ENCODE data around the gene TEX14. TPM values are rescaled to one million over a fixed set of nuclear protein-coding genes. Genes with fewer than 3 reads are reported as not detected.

The TEX14 gene
- polyA plus RNA-seq, 2 donors = 0.02 to 0.05 TPM

DNA sequence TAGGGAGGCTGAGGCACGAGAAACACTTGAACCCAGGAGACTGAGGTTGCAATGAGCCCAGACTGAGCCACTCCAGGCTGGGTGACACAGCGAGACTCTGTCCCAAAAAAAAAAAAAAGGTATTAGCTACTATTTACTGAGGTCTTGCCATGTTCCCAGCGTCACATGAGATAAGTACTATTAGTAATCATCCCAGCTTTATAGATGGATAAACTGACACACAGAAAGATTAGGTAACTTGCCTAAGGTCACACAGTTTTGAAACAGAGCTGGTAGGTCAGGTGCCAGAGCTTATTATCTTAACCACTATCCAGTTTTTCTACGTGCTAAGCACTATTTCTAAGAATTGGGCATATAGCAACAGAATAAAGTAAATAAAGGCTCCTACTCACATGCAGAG, 51.6 kb downstream of the TEX14 start:
- H3K9me3 ChIP-seq (ENCODE audit: control insufficient read depth in 2 of 2, insufficient read depth in 1 of 2, low read depth in 1 of 2, low read length in 1 of 2) = no peaks in the 10 kb centered on the region
- no peaks in the 10 kb centered on the region for H3K4me1 ChIP-seq (ENCODE audit: control insufficient read depth in 2 of 2, insufficient read depth in 2 of 2, low read length in 1 of 2)
- whole genome bisulfite sequencing, 2 donors = 58 to 60% methylated on average over 4 of the region's 4 CpGs
- H3K27ac ChIP-seq (ENCODE audit: low read depth in 2 of 2, low read length in 1 of 2) = no peak overlapping the region
- H3K27me3 ChIP-seq (ENCODE audit: control insufficient read depth in 1 of 2, insufficient read depth in 2 of 2, low read length in 2 of 2) = no peaks in the 10 kb centered on the region
- no peaks in the 10 kb centered on the region for H3K36me3 ChIP-seq (ENCODE audit: control insufficient read depth in 2 of 2, insufficient read depth in 2 of 2, low read length in 1 of 2)
- no peak overlapping the region for H3K4me3 ChIP-seq (ENCODE audit: low read depth in 1 of 2, low read length in 2 of 2)

DNA sequence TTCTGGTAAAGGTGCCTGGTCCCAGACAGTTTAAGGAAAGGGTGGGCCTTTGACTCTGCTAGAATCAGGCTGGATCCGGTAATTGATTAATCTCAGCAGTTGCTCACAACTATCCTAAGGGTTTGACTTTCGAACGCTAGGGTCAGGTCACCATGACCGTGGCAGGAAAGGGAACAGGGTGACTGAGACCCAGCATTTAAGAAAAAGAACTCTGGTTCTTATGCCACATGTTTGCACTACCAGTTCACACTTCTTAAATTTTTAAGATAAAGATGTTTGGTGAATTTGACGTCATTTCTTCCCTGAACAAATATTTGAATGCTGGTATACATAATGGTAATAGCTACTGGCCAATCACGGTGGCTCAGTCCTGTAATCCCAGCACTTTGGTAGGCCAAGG, 52.2 kb downstream of the TEX14 start:
- Histone ChIP-seq H3K4me3 (ENCODE audit: low read depth in 1 of 2, low read length in 2 of 2) (no peak overlapping the region), H3K4me1 (ENCODE audit: control insufficient read depth in 2 of 2, insufficient read depth in 2 of 2, low read length in 1 of 2) (no peaks in the 10 kb centered on the region), H3K27ac (ENCODE audit: low read depth in 2 of 2, low read length in 1 of 2) (no peak overlapping the region), H3K36me3 (ENCODE audit: control insufficient read depth in 2 of 2, insufficient read depth in 2 of 2, low read length in 1 of 2) (no peaks in the 10 kb centered on the region), H3K9me3 (ENCODE audit: control insufficient read depth in 2 of 2, insufficient read depth in 1 of 2, low read depth in 1 of 2, low read length in 1 of 2) (no peaks in the 10 kb centered on the region), H3K27me3 (ENCODE audit: control insufficient read depth in 1 of 2, insufficient read depth in 2 of 2, low read length in 2 of 2) (no peaks in the 10 kb centered on the region)
- 72 to 79% methylated on average over 6 of the region's 6 CpGs for WGBS, 2 donors

DNA sequence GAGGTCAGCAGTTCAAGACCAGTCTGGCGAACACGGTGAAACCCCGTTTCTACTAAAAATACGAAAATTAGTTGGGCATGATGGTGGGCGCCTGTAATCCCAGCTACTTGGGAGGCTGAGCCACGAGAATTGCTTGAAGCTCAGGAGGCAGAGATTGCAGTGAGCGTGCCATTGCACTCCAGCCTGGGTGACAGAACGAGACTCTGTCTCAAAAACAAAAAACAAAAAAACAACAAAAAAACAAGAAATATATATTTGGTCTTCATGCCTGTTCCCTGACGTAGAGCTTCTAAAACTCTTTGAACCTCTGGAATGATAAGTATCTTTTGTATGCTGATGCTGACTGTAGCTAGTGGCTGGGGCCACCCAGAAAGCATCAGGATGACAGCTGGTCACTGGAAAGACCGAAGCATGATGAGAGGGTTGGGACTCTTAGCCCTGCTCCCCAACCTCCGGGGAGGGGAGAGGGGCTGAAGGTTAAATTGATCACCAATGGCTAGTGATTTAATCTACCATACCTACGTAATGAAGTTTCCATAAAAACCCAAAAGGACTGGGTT, 54.8 kb downstream of the TEX14 start:
- WGBS, 2 donors = 77 to 84% methylated on average over 12 of the region's 12 CpGs
- no peak overlapping the region for H3K27ac ChIP-seq (ENCODE audit: low read depth in 2 of 2, low read length in 1 of 2)
- H3K4me1 ChIP-seq (ENCODE audit: control insufficient read depth in 2 of 2, insufficient read depth in 2 of 2, low read length in 1 of 2) = no peaks in the 10 kb centered on the region
- H3K27me3 ChIP-seq (ENCODE audit: control insufficient read depth in 1 of 2, insufficient read depth in 2 of 2, low read length in 2 of 2) = no peaks in the 10 kb centered on the region
- no peak overlapping the region for H3K4me3 ChIP-seq (ENCODE audit: low read depth in 1 of 2, low read length in 2 of 2)
- no peaks in the 10 kb centered on the region for H3K36me3 ChIP-seq (ENCODE audit: control insufficient read depth in 2 of 2, insufficient read depth in 2 of 2, low read length in 1 of 2)
- no peaks in the 10 kb centered on the region for H3K9me3 ChIP-seq (ENCODE audit: control insufficient read depth in 2 of 2, insufficient read depth in 1 of 2, low read depth in 1 of 2, low read length in 1 of 2)

DNA sequence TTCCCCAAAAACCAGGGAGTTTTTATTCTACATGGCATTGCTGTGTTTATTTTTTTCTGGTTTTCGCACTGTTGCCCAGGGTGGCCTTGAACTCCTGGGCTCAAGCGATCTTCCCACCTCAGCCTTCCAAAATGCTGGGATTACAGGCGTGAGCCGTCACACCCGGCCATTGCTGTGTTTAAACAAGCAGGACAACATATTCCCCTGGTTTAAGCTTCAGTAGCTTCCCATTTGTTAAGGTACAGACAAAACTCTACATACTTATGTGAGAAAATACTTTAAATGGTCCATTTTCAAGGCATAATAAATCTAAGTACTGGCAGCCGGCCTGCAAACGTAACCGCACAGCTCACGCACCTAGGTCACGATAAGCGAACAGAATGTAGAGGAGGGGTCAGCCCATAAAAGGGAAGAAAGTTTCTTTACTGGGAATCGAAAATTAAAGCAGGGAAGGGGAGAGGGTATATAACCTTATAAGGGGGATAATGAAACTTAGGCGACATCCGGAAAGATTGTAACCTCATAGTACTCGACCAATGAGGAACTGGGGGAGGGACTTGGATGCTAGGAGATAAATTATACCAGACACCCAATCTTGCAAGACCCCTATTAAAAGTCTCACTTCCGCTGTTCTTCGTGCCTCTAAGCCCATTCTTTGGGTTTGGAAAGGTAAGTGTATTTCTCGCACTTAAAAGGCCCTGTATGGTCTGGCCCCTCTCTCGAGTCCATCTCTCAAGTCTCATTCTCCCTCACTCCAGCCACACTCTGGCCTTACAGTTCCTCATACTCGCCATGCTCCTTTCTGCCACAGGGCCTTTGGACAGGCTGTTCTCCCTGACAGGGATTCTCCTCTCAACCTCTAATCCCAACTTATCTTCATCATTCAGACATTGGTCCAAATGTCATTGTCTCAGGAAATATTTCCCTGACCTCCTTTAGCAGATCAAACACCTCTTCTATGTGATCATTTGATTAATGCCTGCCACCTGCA, 59.2 kb downstream of the TEX14 start:
- H3K4me3 ChIP-seq (ENCODE audit: low read depth in 1 of 2, low read length in 2 of 2) = peak overlapping the region in 1 of 2 donors; percentile 46
- H3K27me3 ChIP-seq (ENCODE audit: control insufficient read depth in 1 of 2, insufficient read depth in 2 of 2, low read length in 2 of 2) = no peaks in the 10 kb centered on the region
- H3K9me3 ChIP-seq (ENCODE audit: control insufficient read depth in 2 of 2, insufficient read depth in 1 of 2, low read depth in 1 of 2, low read length in 1 of 2) = no peaks in the 10 kb centered on the region
- H3K27ac ChIP-seq (ENCODE audit: low read depth in 2 of 2, low read length in 1 of 2) = peak overlapping the region; percentile 45 to 84
- WGBS, 2 donors = 78% methylated on average over 20 of the region's 20 CpGs
- H3K36me3 ChIP-seq (ENCODE audit: control insufficient read depth in 2 of 2, insufficient read depth in 2 of 2, low read length in 1 of 2) = no peaks in the 10 kb centered on the region
- H3K4me1 ChIP-seq (ENCODE audit: control insufficient read depth in 2 of 2, insufficient read depth in 2 of 2, low read length in 1 of 2) = no peaks in the 10 kb centered on the region

DNA sequence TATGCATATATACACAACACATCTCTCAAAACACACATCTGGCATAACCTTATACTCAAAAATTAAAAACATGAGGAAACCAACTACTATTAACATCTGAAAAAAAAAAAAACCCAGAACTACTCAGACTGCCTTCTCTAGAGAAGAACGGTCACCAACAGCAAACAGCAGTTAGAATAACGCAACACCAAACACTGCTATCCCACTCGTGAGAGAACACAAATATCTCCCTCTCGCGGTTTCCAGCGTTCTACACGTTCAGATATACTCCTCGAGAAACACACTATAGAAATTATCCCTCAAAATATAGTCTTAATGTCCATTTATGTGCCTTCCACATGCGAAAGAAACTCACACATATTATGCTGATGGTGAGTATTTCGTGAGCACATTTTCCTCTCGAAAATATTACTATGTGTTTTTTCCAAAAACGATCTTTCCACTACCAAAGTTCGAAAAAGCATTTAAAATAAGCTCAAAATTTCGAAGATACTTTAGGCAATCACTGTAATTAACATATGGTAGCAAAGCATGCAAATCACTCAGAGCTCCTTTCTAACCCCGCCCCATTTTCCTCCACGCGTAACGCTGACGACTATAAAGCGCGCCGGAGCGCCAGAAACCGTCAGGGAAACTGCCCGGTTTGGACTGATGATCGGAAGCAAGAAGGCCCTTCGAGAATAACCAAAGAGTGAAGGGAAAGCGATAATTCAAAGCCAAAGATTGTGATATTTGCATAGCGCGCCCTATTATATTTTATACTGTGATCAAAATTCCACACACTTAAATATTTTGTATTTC, 60.1 kb downstream of the TEX14 start:
- WGBS, 2 donors = 1% methylated on average over 30 of the region's 30 CpGs
- Histone ChIP-seq H3K4me3 (ENCODE audit: low read depth in 1 of 2, low read length in 2 of 2) (peak overlapping the region in 1 of 2 donors; percentile 46), H3K9me3 (ENCODE audit: control insufficient read depth in 2 of 2, insufficient read depth in 1 of 2, low read depth in 1 of 2, low read length in 1 of 2) (no peaks in the 10 kb centered on the region), H3K36me3 (ENCODE audit: control insufficient read depth in 2 of 2, insufficient read depth in 2 of 2, low read length in 1 of 2) (no peaks in the 10 kb centered on the region), H3K27me3 (ENCODE audit: control insufficient read depth in 1 of 2, insufficient read depth in 2 of 2, low read length in 2 of 2) (no peaks in the 10 kb centered on the region), H3K27ac (ENCODE audit: low read depth in 2 of 2, low read length in 1 of 2) (peak overlapping the region in 1 of 2 donors; percentile 45), H3K4me1 (ENCODE audit: control insufficient read depth in 2 of 2, insufficient read depth in 2 of 2, low read length in 1 of 2) (no peaks in the 10 kb centered on the region)

DNA sequence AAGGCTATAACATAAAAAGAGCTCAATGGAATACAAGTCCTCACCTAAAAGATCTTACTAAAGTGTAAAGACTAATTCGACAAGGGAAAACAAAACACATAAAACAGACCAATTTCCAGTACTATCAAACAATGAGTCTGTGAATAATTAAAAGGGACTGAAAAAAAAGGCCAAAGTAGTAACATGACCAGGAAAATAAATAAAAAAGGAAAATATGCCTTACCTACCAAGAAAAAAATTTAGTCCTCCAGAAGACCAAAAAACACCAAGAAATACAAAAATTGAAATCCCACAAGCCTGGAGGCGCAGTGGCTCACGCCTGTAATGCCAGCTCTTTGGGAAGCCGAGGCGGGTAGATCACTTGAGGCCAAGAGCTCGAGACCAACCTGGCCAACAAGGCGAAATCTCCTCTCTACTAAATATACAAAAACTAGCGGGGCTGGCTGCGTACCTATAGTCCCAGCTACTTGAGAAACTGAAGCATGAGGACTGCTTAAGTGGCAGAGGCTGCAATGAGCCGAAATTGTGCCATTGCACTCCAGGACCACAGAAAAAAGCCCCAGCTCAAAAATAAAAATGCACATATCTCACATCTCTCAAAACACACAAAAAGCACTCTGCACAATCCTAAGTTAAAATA, 60.8 kb downstream of the TEX14 start:
- H3K9me3 ChIP-seq (ENCODE audit: control insufficient read depth in 2 of 2, insufficient read depth in 1 of 2, low read depth in 1 of 2, low read length in 1 of 2) = no peaks in the 10 kb centered on the region
- no peaks in the 10 kb centered on the region for H3K36me3 ChIP-seq (ENCODE audit: control insufficient read depth in 2 of 2, insufficient read depth in 2 of 2, low read length in 1 of 2)
- no peaks in the 10 kb centered on the region for H3K4me1 ChIP-seq (ENCODE audit: control insufficient read depth in 2 of 2, insufficient read depth in 2 of 2, low read length in 1 of 2)
- H3K27me3 ChIP-seq (ENCODE audit: control insufficient read depth in 1 of 2, insufficient read depth in 2 of 2, low read length in 2 of 2) = no peaks in the 10 kb centered on the region
- no peak overlapping the region for H3K4me3 ChIP-seq (ENCODE audit: low read depth in 1 of 2, low read length in 2 of 2)
- peak overlapping the region; percentile 14 to 58 for H3K27ac ChIP-seq (ENCODE audit: low read depth in 2 of 2, low read length in 1 of 2)
- whole genome bisulfite sequencing, 2 donors = 22 to 30% methylated on average over 10 of the region's 10 CpGs

DNA sequence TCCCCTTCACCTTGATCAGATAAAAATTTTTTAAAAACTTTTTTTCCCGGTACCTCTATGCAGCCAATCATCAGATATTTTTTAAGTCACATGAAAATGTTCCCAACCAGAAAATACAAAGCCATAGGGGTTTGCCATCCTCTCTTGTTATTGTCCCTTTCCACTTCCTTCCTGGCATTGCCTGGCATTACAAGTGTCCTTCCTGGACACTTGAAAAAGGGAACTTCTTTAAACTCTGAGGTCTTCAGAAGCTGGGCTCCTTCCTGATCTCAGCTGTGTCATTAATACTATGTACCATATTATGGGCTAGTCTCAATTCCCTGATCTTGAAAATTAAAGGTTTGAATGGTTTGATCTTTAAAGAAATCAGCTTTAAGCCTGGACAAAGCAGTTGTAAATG, 64.9 kb downstream of the TEX14 start:
- Histone ChIP-seq H3K4me1 (ENCODE audit: control insufficient read depth in 2 of 2, insufficient read depth in 2 of 2, low read length in 1 of 2) (no peaks in the 10 kb centered on the region), H3K36me3 (ENCODE audit: control insufficient read depth in 2 of 2, insufficient read depth in 2 of 2, low read length in 1 of 2) (no peaks in the 10 kb centered on the region), H3K4me3 (ENCODE audit: low read depth in 1 of 2, low read length in 2 of 2) (no peak overlapping the region), H3K27ac (ENCODE audit: low read depth in 2 of 2, low read length in 1 of 2) (no peak overlapping the region), H3K9me3 (ENCODE audit: control insufficient read depth in 2 of 2, insufficient read depth in 1 of 2, low read depth in 1 of 2, low read length in 1 of 2) (no peaks in the 10 kb centered on the region), H3K27me3 (ENCODE audit: control insufficient read depth in 1 of 2, insufficient read depth in 2 of 2, low read length in 2 of 2) (no peaks in the 10 kb centered on the region)
- 72 to 84% methylated on average over 1 of the region's 1 CpG for WGBS, 2 donors

DNA sequence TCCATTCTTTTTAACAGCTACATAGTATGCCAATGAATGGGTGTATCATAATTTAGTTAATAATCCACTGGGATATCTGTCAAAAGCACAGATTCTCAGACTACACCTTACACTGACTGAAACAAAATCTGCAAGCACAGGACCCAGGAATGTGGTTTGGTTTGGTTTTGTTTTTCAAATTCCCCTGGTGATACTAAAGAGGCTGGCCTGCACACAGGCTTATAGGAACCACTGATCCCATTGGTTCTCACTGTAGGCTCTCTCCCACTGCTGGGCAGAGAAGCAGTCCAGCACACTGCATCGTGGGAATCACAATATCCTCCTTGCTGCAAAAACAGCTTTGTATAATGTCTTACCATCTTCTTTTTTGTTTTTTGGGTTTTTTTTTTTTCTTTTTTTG, 67.1 kb downstream of the TEX14 start:
- Histone ChIP-seq H3K4me3 (ENCODE audit: low read depth in 1 of 2, low read length in 2 of 2) (no peak overlapping the region), H3K36me3 (ENCODE audit: control insufficient read depth in 2 of 2, insufficient read depth in 2 of 2, low read length in 1 of 2) (no peaks in the 10 kb centered on the region), H3K9me3 (ENCODE audit: control insufficient read depth in 2 of 2, insufficient read depth in 1 of 2, low read depth in 1 of 2, low read length in 1 of 2) (no peaks in the 10 kb centered on the region), H3K27me3 (ENCODE audit: control insufficient read depth in 1 of 2, insufficient read depth in 2 of 2, low read length in 2 of 2) (no peaks in the 10 kb centered on the region), H3K4me1 (ENCODE audit: control insufficient read depth in 2 of 2, insufficient read depth in 2 of 2, low read length in 1 of 2) (no peaks in the 10 kb centered on the region), H3K27ac (ENCODE audit: low read depth in 2 of 2, low read length in 1 of 2) (no peak overlapping the region)
- WGBS, 2 donors = 68 to 69% methylated on average over 1 of the region's 1 CpG

DNA sequence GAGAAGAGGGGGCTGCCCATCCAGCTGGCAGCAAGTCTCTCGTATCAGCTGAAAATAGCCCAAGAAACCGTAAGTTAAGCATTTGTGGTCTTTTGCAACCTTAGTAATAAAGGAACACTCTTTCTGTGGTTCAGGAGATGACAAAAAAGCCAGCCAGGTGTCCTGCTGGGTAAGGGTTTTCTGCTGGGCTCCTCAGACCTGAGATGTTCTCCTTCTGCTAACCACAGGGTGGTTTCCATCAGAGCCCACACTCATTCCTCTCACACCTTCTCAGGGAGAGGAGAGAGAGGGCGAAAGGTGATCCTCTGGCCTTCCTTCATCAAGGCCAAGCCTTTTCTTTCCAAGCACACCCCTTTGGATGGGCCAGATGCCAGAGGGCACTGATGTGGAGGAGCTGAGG, 70.7 kb downstream of the TEX14 start:
- 47 to 76% methylated on average over 3 of the region's 3 CpGs for WGBS, 2 donors
- Histone ChIP-seq H3K36me3 (ENCODE audit: control insufficient read depth in 2 of 2, insufficient read depth in 2 of 2, low read length in 1 of 2) (no peaks in the 10 kb centered on the region), H3K27me3 (ENCODE audit: control insufficient read depth in 1 of 2, insufficient read depth in 2 of 2, low read length in 2 of 2) (no peaks in the 10 kb centered on the region), H3K9me3 (ENCODE audit: control insufficient read depth in 2 of 2, insufficient read depth in 1 of 2, low read depth in 1 of 2, low read length in 1 of 2) (no peaks in the 10 kb centered on the region), H3K27ac (ENCODE audit: low read depth in 2 of 2, low read length in 1 of 2) (no peak overlapping the region), H3K4me1 (ENCODE audit: control insufficient read depth in 2 of 2, insufficient read depth in 2 of 2, low read length in 1 of 2) (no peaks in the 10 kb centered on the region), H3K4me3 (ENCODE audit: low read depth in 1 of 2, low read length in 2 of 2) (no peak overlapping the region)

Data from esophagus (tissue), 2 donors.